HepG2 (cell line): ENCODE measurements around the gene AADACL4. TPM values are rescaled to one million over a fixed set of nuclear protein-coding genes. Genes with fewer than 3 reads are reported as not detected.

Experiments used
- BORCS8-MEF2B ChIP-seq: sonication (generic); formaldehyde crosslinking; IDR thresholded peaks from 2 replicates; pipeline ENCODE4 v1.8.0; 2022; ENCODE audit warnings: mild to moderate bottlenecking, missing genetic modification reagents
- FLYWCH1 ChIP-seq: sonication (generic); formaldehyde crosslinking; IDR thresholded peaks from 2 replicates; pipeline ENCODE4 v1.8.1; 2023; ENCODE audit warnings: mild to moderate bottlenecking, missing genetic modification reagents
- GATAD2A ChIP-seq: IDR thresholded peaks from 2 replicates; pipeline ENCODE4 v1.6.1; 2016
- JARID2 ChIP-seq: sonication (generic); formaldehyde crosslinking; IDR thresholded peaks from 2 replicates; pipeline ENCODE4 v1.8.1; 2023; ENCODE audit warnings: missing genetic modification reagents, inconsistent platforms; ENCODE audit not compliant: insufficient replicate concordance
- MAF1 ChIP-seq: sonication (generic); formaldehyde crosslinking; IDR thresholded peaks from 2 replicates; pipeline ENCODE4 v1.5.0; 2020; ENCODE audit warnings: missing genetic modification reagents, borderline replicate concordance
- NPAS2 ChIP-seq: sonication (generic); formaldehyde crosslinking; IDR thresholded peaks from 2 replicates; pipeline ENCODE4 v1.8.0; 2022; ENCODE audit warnings: mild to moderate bottlenecking, missing genetic modification reagents, borderline replicate concordance
- NR1H2 ChIP-seq: sonication (generic); formaldehyde crosslinking; IDR thresholded peaks from 2 replicates; pipeline ENCODE4 v1.8.1; 2022; ENCODE audit warnings: low read depth, missing genetic modification reagents, borderline replicate concordance
- PHF20 ChIP-seq: sonication (generic); formaldehyde crosslinking; IDR thresholded peaks from 2 replicates; pipeline ENCODE4 v1.5.0; 2020; ENCODE audit warnings: mild to moderate bottlenecking, missing genetic modification reagents
- PRMT3 ChIP-seq: sonication (generic); formaldehyde crosslinking; IDR thresholded peaks from 2 replicates; pipeline ENCODE4 v1.8.1; 2022; ENCODE audit warnings: low read depth, mild to moderate bottlenecking, moderate library complexity, missing genetic modification reagents, borderline replicate concordance
- ZFP36L2 ChIP-seq: sonication (generic); formaldehyde crosslinking; IDR thresholded peaks from 2 replicates; pipeline ENCODE4 v1.4.0; 2020; ENCODE audit warnings: missing genetic modification reagents
- ZFP37 ChIP-seq: sonication (generic); formaldehyde crosslinking; IDR thresholded peaks from 2 replicates; pipeline ENCODE4 v1.4.0; 2020; ENCODE audit warnings: missing genetic modification reagents, borderline replicate concordance
- ZNF12 ChIP-seq: sonication (generic); formaldehyde crosslinking; IDR thresholded peaks from 2 replicates; pipeline ENCODE4 v1.5.0; 2020; ENCODE audit warnings: missing genetic modification reagents
- ZNF180 ChIP-seq: sonication (generic); formaldehyde crosslinking; IDR thresholded peaks from 2 replicates; pipeline ENCODE4 v1.4.0; 2020; ENCODE audit warnings: low read depth, missing genetic modification reagents, borderline replicate concordance
- ZNF292 ChIP-seq: sonication (generic); formaldehyde crosslinking; IDR thresholded peaks from 2 replicates; pipeline ENCODE4 v1.8.1; 2022; ENCODE audit warnings: mild to moderate bottlenecking, low read depth, missing genetic modification reagents, borderline replicate concordance
- ZNF570 ChIP-seq: sonication (generic); formaldehyde crosslinking; IDR thresholded peaks from 2 replicates; pipeline ENCODE4 v1.4.0; 2020; ENCODE audit warnings: mild to moderate bottlenecking, missing genetic modification reagents, borderline replicate concordance
- ZNF761 ChIP-seq: sonication (generic); formaldehyde crosslinking; conservative IDR thresholded peaks from 2 replicates; pipeline ENCODE4 v1.4.0; 2020; ENCODE audit warnings: mild to moderate bottlenecking, missing genetic modification reagents
- ZNF768 ChIP-seq: sonication (generic); formaldehyde crosslinking; IDR thresholded peaks from 2 replicates; pipeline ENCODE4 v1.4.0; 2020; ENCODE audit warnings: missing genetic modification reagents
- ZNF816 ChIP-seq: sonication (generic); formaldehyde crosslinking; IDR thresholded peaks from 2 replicates; pipeline ENCODE4 v1.8.0; 2022; ENCODE audit warnings: missing genetic modification reagents, mild to moderate bottlenecking, borderline replicate concordance
- ZNF839 ChIP-seq: sonication (generic); formaldehyde crosslinking; IDR thresholded peaks from 2 replicates; pipeline ENCODE4 v1.4.0; 2020; ENCODE audit warnings: missing genetic modification reagents, mild to moderate bottlenecking, borderline replicate concordance
- ZSCAN9 ChIP-seq: IDR thresholded peaks from 2 replicates; pipeline ENCODE4 v1.6.1; 2016; ENCODE audit warnings: borderline replicate concordance
- polyA plus RNA-seq, 8 experiments: library from polyadenylated mRNA; depleted of rRNA in 3 of 8; stranded (reverse) in 7 of 8; unstranded in 1 of 8; fragments of >200 nt; fragmentation: Illumina TruSeq in 4 of 8; extraction: Trizol in 4 of 8; gene quantifications; 2 replicates each; pipeline versions ENCODE4 v1.2.1 to v1.2.3, GENCODE V29; 2011 to 2016; ENCODE audit warnings: low read depth in 4 of 8, missing spikeins in 1 of 8, mixed read lengths in 1 of 8; ENCODE audit not compliant: insufficient read depth in 1 of 8
- total RNA-seq, 5 experiments: library from RNA; depleted of rRNA; stranded (reverse); fragments of >200 nt; fragmentation: Illumina TruSeq; extraction: Trizol; gene quantifications; 2 replicates each; pipeline ENCODE4 v1.2.3, GENCODE V29; 2016; ENCODE audit warnings: low read depth in 1 of 5
- TF ChIP-seq, protein P1 (sequence below): sonication (generic); formaldehyde crosslinking; IDR thresholded peaks from 2 replicates; pipeline ENCODE4 v1.4.0; 2020; ENCODE audit warnings: missing genetic modification reagents, borderline replicate concordance
- TF ChIP-seq, protein P2 (sequence below): IDR thresholded peaks from 2 replicates; pipeline ENCODE4 v1.6.1; 2016; ENCODE audit warnings: low read depth
- TF ChIP-seq, protein P3 (sequence below): sonication (generic); formaldehyde crosslinking; IDR thresholded peaks from 2 replicates; pipeline ENCODE4 v1.4.0; 2020; ENCODE audit warnings: mild to moderate bottlenecking, missing genetic modification reagents
- TF ChIP-seq, protein P4 (sequence below): conservative IDR thresholded peaks from 2 replicates; pipeline ENCODE4 v1.6.1; 2018; ENCODE audit warnings: missing genetic modification reagents

Gene AADACL4
- total and polyA plus RNA-seq, 2 of the 13 experiments (the other 11 are each of a cell fraction or from before 2014, with no cell fraction given) = not detected

- TF ChIP-seq PHF20 (CRISPR knock-in tag) (no peak), BORCS8-MEF2B (CRISPR knock-in tag) (peak; percentile 17; the same call in 1 of the 2 replicates), MAF1 (CRISPR knock-in tag) (no peak), ZFP37 (CRISPR knock-in tag) (0 out of 2 replicates have a peak, but pooled peaks have one; percentile 16), ZNF839 (CRISPR knock-in tag) (no peak), ZSCAN9 (CRISPR knock-in tag) (no peak), ZNF816 (CRISPR knock-in tag) (no peak; the same call in 1 of the 2 replicates), ZFP36L2 (CRISPR knock-in tag) (no peak), PRMT3 (0 out of 2 replicates have a peak, but pooled peaks have one; percentile 76), GATAD2A (CRISPR knock-in tag) (peak; percentile 91), NPAS2 (CRISPR knock-in tag) (no peak), NR1H2 (no peak), ZNF12 (no peak), ZNF292 (CRISPR knock-in tag) (peak; percentile 93), ZNF768 (CRISPR knock-in tag) (peak; percentile 75), FLYWCH1 (CRISPR knock-in tag) (no peak), ZNF570 (CRISPR knock-in tag) (no peak), ZNF761 (no peak), ZNF180 (CRISPR knock-in tag) (no peak), JARID2 (CRISPR knock-in tag) (peak; percentile 65)
- TF ChIP-seq, protein P1, sequence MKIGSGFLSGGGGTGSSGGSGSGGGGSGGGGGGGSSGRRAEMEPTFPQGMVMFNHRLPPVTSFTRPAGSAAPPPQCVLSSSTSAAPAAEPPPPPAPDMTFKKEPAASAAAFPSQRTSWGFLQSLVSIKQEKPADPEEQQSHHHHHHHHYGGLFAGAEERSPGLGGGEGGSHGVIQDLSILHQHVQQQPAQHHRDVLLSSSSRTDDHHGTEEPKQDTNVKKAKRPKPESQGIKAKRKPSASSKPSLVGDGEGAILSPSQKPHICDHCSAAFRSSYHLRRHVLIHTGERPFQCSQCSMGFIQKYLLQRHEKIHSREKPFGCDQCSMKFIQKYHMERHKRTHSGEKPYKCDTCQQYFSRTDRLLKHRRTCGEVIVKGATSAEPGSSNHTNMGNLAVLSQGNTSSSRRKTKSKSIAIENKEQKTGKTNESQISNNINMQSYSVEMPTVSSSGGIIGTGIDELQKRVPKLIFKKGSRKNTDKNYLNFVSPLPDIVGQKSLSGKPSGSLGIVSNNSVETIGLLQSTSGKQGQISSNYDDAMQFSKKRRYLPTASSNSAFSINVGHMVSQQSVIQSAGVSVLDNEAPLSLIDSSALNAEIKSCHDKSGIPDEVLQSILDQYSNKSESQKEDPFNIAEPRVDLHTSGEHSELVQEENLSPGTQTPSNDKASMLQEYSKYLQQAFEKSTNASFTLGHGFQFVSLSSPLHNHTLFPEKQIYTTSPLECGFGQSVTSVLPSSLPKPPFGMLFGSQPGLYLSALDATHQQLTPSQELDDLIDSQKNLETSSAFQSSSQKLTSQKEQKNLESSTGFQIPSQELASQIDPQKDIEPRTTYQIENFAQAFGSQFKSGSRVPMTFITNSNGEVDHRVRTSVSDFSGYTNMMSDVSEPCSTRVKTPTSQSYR (CRISPR knock-in tag) = peak; percentile 71; the same call in 1 of the 2 replicates
- TF ChIP-seq, protein P2, sequence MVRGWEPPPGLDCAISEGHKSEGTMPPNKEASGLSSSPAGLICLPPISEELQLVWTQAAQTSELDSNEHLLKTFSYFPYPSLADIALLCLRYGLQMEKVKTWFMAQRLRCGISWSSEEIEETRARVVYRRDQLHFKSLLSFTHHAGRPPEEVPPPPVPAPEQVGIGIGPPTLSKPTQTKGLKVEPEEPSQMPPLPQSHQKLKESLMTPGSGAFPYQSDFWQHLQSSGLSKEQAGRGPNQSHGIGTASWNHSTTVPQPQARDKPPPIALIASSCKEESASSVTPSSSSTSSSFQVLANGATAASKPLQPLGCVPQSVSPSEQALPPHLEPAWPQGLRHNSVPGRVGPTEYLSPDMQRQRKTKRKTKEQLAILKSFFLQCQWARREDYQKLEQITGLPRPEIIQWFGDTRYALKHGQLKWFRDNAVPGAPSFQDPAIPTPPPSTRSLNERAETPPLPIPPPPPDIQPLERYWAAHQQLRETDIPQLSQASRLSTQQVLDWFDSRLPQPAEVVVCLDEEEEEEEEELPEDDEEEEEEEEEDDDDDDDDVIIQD = peak; percentile 66; the same call in 1 of the 2 replicates
- TF ChIP-seq, protein P3, sequence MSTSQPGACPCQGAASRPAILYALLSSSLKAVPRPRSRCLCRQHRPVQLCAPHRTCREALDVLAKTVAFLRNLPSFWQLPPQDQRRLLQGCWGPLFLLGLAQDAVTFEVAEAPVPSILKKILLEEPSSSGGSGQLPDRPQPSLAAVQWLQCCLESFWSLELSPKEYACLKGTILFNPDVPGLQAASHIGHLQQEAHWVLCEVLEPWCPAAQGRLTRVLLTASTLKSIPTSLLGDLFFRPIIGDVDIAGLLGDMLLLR (CRISPR knock-in tag) = peak; percentile 55
- TF ChIP-seq, protein P4, sequence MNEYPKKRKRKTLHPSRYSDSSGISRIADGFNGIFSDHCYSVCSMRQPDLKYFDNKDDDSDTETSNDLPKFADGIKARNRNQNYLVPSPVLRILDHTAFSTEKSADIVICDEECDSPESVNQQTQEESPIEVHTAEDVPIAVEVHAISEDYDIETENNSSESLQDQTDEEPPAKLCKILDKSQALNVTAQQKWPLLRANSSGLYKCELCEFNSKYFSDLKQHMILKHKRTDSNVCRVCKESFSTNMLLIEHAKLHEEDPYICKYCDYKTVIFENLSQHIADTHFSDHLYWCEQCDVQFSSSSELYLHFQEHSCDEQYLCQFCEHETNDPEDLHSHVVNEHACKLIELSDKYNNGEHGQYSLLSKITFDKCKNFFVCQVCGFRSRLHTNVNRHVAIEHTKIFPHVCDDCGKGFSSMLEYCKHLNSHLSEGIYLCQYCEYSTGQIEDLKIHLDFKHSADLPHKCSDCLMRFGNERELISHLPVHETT (CRISPR knock-in tag) = 0 out of 2 replicates have a peak, but pooled peaks have one; percentile 40
Measured at GRCh38 chr1:12618965-12619791, 24.7 kb upstream of the AADACL4 start (continued).
